ENCODE results near the gene TBCD.

Gene TBCD

DNA sequence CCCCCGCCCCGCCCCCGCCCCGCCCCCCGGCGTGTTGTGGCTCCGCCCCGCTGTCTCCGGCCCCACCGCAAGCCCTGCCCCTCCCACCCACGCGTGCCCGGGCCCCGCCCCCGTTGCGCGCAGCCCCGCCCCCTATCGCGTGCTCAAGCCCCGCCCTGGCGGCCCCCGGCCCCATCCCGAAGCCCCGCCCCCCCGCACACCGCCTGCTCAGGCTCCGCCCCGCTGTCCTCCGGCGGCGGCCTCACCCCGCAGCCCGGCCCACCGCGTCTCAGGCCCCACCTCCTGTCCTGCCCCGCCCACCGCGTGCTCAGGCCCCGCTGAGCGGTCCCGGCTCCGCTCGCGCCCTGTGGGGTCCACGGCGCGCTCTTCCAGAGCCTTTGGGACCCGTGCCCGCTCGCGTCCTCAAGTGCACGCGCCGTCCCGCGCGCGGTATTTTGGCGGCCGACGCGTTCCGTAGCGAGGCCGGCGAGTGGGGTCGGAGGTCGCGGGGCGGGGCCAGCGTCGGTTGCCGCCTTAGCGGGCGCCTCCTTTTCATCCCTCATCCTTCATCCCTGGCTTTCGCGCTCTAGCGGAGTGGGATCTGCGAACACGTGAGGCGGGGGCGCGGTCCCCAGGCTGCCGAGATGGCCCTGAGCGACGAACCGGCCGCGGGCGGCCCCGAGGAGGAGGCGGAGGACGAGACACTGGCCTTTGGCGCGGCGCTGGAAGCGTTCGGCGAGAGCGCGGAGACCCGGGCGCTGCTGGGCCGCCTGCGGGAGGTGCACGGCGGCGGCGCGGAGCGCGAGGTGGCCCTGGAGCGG lies at the start of gene TBCD:
Gene TBCD, plus strand, starts transcription at position 495 of the 800 bp plus-strand sequence. Its CDS starts 129 bp downstream, at position 624.
- peak; percentile 68 for DNase-seq (ENCODE audit: low read depth)

DNA sequence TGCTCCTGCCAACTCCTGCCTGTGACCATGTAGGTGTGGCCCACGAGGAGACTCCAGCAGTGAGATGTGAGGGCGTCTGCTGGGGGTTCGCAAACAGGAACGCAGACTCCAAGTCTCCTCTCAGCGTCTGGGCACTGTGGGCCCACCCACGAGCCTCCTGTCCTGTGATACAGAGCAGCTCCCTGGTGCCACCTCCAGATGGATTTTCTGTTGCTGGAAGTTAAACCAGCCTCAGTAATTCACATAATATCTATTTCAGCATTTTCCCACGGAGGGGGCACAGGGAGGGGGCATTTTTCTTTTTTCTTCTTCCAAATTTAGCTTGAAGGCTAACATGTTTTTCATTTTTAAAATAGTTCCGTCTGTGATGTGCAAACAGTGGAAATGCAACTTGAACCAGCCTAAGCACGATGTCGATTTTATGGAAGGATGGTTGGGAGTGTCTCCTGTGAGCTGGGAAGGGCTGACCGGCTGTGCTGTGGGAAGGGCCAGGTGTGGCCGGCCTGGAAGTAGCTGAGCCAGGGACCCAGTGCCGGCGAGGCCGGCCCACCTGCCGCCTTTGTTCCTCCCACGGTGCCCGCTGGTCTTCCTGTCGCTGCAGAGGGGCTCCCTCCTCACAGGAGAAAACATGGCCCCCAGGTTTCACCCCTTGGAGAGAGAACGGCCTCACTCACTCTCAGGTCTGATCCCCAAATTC lies 49.5 kb upstream of the TBCD start:
- DNase-seq (ENCODE audit: low read depth): no peak

DNA sequence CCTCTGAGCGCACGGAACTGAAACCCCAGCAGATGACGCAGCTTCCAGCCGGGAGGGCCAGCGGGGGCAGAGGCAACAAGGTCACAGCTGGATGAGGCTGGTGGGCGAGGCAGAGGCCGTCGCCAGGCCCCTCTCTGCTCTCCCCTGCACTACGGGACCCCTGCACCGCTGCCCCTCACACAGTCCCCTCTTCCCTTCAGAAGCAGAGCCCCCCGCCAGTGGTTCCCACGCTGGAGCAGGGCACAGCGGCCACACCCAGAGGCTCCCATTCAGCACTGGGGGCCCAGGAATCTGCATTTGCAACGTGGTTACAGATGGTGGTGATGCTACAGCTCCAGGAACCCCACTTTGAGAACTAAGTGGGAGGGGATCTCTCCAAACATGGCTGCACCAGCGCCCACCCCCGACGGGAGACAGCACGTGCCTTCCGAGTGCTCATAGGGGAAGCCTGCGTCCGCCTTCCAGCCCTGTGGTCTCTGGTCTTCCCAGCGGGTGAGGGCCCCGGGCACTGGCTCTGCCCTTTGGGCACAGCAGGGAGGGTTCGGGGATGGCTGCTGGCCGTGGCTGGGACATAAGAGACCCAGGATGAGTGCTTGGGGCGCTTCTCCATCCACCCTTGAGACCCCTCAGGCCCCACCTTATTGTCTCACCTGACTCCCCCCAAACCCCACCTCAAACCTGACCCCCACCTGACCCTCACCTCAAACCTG lies 48.7 kb upstream of the TBCD start:
- no peak for DNase-seq (ENCODE audit: low read depth)

- DNase-seq (ENCODE audit: low read depth): no peak
These were observed 47.7 kb upstream of the TBCD start for GRCh38 chr17:82703935-82704865.

DNA sequence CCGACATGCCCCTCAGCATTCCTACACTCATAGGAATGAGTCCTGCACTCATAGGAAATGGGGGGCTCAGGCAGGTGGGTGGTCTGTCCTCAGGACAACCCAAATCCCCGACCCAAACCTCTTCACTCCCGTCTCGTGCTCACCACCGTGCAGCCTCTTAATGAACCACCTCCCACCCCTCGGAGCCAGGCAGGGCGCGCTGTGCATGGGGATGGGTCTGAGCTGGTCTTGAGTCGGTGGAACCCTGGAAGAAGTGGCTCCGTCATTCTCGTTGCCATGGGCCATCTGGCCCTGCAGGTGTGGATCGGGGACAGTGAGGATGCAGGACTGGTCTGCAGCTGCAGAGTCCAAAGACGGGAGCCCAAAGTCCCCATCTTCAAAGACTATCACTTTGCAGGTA lies 47.0 kb upstream of the TBCD start:
- DNase-seq (ENCODE audit: low read depth): no peak

DNA sequence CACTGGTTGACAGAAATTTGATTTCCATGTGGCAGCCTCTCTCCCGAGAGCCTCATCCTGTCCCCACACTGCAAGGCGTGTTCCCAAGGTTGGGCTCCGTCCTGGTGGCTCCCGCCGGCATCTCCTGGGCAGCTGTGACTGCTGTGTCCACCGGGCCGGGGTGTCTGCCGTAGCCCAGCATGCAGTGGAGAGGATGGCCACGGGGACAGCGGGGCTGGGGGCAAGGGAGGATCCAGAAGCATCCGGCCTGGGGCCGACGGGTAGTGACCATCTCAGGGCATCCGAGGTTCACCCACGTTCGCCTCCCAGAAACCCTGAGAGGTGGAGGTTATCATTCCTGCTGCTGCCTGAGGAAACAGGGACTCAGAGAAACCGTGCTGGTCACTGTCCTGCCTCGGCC lies 46.1 kb upstream of the TBCD start:
- no peak for DNase-seq (ENCODE audit: low read depth)

GRCh38 chr17:82709024-82709675 lies 42.7 kb upstream of the TBCD start:
- no peak for DNase-seq (ENCODE audit: low read depth)

DNA sequence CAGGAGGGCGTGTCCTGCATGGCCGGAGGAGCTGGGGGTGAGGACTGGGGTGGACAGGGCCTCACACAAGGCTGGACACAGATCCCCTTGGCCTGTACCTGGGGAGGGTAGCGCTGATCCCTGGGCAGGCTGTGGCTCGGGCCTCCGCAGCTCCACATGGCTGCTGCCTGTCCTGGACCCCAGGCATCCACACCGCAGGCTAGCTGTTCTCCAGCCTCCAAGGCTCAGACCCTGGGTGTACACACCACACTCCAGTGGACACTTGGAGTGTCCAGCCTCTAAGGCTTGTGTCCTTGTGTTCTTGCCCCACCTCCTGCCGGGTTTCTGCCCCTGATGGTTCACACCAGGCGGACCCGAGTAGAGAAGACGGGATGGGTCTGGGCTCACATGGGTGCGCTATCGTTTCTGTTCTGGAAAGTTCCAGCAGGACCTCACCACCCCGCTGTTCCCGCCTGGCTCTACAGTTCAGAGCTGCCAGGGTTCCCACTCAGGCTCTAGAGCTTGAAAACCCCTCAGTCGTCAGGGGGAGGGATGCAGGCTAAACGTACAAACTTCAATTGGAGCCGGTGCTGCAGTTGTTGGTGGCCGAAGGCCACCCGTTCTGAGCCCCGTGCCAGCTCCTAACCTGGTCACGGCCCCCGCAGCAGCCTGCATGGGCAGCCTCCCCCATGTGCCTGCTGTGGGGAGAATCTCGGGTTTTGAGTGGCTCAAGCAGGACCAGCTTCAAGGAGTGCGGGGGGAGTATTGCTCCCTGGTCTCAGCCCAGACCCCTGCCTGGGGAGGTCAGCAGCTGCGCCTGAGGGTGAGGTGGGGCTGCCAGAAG lies 42.0 kb upstream of the TBCD start:
- DNase-seq (ENCODE audit: low read depth): no peak

- DNase-seq (ENCODE audit: low read depth): no peak
These were observed 41.2 kb upstream of the TBCD start for GRCh38 chr17:82710499-82711232.

DNA sequence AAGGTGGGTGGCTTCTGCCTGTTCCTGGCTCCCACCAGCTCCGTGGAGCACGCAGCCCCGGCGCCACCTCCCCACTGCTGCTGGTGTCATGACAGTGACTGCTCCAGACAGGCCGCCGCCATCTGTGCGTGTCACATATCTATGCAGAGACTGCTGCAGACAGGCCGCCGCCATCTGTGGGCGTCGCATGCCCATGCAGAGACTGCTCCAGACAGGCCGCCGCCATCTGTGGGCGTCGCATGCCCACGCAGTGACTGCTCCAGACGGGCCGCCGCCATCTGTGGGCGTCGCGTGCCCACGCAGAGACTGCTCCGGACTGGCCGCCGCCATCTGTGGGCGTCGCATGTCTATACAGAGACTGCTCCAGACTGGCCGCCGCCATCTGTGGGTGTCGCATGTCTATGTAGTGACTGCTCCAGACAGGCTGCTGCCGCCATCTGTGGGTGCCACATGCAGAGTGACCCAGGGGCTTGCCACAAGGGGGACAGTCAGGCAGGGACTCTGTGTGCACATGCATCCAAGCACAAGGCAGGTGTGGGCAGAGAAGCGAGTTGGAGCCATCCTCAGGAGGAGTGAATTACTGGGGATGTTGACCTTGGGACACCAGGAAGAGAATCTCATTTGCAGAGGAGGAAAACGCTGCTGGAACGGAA lies 38.7 kb upstream of the TBCD start:
- DNase-seq (ENCODE audit: low read depth): no peak

- DNase-seq (ENCODE audit: low read depth): peak; percentile 87
These were observed 35.5 kb upstream of the TBCD start, which contains the start of gene FN3KRP for GRCh38 chr17:82716203-82717010. FN3KRP (plus strand) TSS chr17:82716706; CDS start chr17:82716756, 50 bp downstream.

DNA sequence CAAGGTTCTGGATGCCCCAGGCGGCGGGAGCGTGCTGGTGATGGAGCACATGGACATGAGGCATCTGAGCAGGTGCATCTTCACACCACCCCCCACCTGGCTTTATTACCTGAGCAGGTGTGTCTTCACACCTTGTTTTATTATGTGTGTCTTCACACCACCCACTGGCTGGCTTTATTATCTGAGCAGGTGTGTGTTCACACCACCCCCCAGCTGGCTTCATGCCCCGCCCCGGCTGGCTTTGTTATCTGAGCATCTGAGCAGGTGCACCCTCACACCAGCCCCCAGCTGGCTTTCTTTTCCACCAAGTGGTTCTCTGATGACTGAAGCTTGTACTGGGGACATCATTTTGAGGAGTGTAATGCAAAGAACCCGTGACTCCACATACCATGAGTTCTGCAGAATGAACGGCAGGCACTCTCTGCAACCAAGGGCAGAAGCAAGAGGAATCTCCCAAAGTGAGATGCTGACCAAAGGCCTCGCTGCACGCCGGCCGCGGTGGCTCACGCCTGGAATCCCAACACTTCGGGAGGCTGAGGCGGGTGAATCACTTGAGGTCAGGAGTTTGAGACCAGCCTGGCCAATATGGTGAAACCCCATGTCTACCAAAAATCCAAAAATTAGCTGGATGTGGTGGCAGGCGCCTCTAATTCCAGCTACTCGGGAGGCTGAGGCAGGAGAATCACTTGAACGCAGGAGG lies 32.7 kb upstream of the TBCD start:
- DNase-seq (ENCODE audit: low read depth): no peak

DNA sequence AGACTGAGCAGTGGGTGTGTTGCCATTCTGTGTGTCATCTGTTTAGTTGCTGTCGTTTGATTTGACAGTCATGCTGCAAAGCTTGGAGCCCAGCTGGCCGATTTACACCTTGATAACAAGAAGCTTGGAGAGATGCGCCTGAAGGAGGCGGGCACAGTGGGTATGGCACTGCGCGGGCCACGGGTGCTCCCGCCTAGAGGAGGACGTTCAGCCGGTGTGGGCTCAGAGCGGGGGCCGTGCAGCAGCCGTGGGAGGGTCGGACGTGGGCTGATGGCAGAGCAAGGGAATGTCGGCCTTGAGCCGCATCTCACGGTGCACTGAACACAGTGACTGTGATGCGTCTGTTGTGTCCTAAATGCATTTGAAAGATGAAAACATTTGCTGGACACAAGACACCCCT lies 31.7 kb upstream of the TBCD start:
- DNase-seq (ENCODE audit: low read depth): no peak

DNA sequence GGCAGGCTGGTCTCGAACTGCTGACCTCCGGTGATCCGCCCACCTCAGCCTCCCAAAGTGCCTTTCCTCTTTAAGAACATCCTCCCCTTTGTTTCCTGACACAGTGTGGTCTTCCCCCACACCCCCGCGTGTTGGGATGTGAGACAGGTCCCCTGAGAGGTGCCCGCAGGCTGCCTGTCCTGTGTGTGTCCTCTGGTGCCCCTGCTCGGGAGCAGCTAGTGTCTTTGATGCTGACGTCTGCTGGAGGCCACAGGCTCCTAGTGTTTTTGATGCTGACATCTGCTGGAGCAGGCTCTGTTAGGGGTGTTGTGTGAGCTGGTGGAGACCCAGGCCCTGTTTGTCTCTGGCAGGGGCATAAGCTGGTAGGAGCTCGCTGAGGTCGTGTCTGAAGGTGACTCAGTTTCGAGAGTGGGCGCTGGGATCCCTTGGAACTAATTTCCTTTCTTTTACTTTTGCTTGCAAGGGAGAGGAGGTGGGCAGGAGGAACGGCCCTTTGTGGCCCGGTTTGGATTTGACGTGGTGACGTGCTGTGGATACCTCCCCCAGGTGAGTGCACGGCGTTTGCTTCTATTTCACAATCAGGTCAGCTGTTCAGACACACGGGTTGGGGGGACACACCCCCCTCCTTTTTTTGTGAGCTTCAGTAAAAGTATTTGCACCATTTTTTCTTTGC lies 29.4 kb upstream of the TBCD start:
- DNase-seq (ENCODE audit: low read depth): no peak

DNA sequence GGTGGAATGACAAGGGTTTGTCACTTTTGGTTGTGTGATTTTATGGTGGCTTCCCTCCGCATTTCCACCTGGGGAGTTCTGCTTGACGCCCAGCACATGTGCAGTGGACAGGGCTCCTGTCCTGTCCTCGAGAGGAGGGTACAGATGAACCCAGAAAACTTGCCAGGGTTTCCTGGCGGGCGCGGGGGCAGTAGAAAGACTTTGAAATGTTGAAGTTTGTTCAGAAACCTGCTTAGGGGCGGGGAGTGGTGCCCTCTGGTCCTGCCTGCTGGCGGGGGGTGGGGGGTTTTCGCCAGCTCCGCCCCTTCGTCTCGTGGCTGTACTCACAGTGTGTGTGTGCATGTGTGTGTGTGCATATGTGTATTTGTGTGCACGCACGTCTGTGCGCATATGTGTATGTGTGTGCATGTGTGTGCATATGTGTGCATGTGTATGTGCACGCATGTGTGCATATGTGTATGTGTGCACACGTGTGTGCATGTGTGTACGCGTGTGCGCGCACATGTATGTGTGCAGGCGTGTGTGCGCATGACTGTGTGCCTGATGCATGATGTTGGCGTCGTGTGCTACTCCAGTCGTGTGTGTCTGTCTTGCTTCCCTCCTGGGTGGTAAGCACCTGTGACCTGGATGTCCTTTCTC lies 28.6 kb upstream of the TBCD start:
- DNase-seq (ENCODE audit: low read depth): no peak

DNA sequence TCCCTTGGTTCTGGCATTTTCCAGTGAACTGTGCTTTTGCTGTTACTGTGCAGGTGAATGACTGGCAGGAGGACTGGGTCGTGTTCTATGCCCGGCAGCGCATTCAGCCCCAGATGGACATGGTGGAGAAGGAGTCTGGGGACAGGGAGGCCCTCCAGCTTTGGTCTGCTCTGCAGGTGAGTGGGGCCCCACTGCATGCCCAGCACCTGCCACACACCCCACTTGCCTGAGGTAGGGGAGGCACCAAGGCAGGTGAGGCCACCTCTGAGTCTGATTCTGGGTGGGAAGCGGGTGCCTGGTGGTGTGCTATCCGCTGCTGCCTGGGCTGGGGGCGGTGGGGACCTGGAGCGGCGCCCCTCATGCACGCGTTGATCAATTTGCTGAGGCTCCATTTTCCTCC lies 25.4 kb upstream of the TBCD start:
- DNase-seq (ENCODE audit: low read depth): no peak

All from stromal cell of bone marrow (primary cell).